ENCODE data around the gene PLAA. TPM values are rescaled to one million over a fixed set of nuclear protein-coding genes. Genes with fewer than 3 reads are reported as not detected.
"Not testable (repeated sequence)": the region's sequence is repeated elsewhere in the genome, so short reads cannot be mapped to it uniquely, and the experiment has no call there.

The PLAA gene
- total and polyA plus RNA-seq, 3 donors from 2014 or later, result 41.4 to 44.2 (median 42.6) TPM

- 98 to 100% methylated on average over 3 of the region's 3 CpGs for WGBS, 2 donors
- intact Hi-C loops (cut with DNase I; ENCODE audit: low total_unique reads), result no loop called here
- H3K27ac ChIP-seq, result no peak overlapping the region
- H3K9me3 ChIP-seq, result no peaks in the 10 kb centered on the region
- H3K27me3 ChIP-seq, result no peaks in the 10 kb centered on the region
- no peaks in the 10 kb centered on the region for H3K4me1 ChIP-seq
- DNase-seq, result no peak
- TF ChIP-seq POLR2A (IDR thresholded peaks at IDR 0.05) (no peak), CTCF (IDR thresholded peaks at IDR 0.05) (no peak)
- no peak overlapping the region for H3K4me3 ChIP-seq
- H3K36me3 ChIP-seq (ENCODE audit: low read depth, missing control alignments), result no peaks in the 10 kb centered on the region
Measured at GRCh38 chr9:26882154-26882553, 64.9 kb downstream of the PLAA start.

DNA sequence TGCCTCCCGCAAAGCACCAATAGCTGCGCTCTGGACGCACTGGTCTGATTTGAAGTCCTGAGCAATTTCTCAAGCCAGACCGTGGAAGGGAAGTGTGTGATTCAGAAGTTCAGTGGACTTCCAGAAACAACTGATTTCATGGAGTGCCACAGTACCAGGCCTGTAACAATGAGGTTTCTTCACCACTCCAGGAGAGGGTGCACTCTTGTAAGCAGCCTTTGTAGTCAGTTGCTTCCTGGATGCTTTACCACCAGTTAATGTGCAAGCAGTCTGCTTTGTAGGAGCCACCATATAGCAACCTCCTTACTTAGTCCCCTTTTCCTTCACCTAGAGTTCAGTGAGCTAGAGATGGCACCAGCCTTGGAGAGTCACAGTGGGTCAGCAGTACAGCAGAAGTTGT, 66.8 kb downstream of the PLAA start:
- no peaks in the 10 kb centered on the region for H3K36me3 ChIP-seq (ENCODE audit: low read depth, missing control alignments)
- 94 to 95% methylated on average over 4 of the region's 4 CpGs for WGBS, 2 donors

GRCh38 chr9:26875155-26875554, 71.9 kb downstream of the PLAA start:
- H3K4me3 ChIP-seq; H3K27ac ChIP-seq; H3K36me3 ChIP-seq (ENCODE audit: low read depth, missing control alignments); H3K4me1 ChIP-seq; DNase-seq; H3K27me3 ChIP-seq; H3K9me3 ChIP-seq; intact Hi-C loops (cut with DNase I; ENCODE audit: low total_unique reads): not testable (repeated sequence)
- WGBS, 2 donors, result 90 to 95% methylated on average over 3 of the region's 3 CpGs

More for the DNA sequence above, 66.8 kb downstream of the PLAA start:
- H3K4me3 ChIP-seq, result no peak overlapping the region
- intact Hi-C loops (cut with DNase I; ENCODE audit: low total_unique reads), result no loop called here
- no peak overlapping the region for H3K27ac ChIP-seq
- no peaks in the 10 kb centered on the region for H3K4me1 ChIP-seq
- H3K27me3 ChIP-seq, result no peaks in the 10 kb centered on the region
- H3K9me3 ChIP-seq, result no peaks in the 10 kb centered on the region
- TF ChIP-seq CTCF (IDR thresholded peaks at IDR 0.05) (no peak), POLR2A (IDR thresholded peaks at IDR 0.05) (no peak)
- no peak for DNase-seq

- H3K9me3 ChIP-seq, result no peaks in the 10 kb centered on the region
- H3K27me3 ChIP-seq, result no peaks in the 10 kb centered on the region
- H3K4me1 ChIP-seq, result no peaks in the 10 kb centered on the region
- TF ChIP-seq POLR2A (IDR thresholded peaks at IDR 0.05), result no peak
- TF ChIP-seq CTCF (IDR thresholded peaks at IDR 0.05), result no peak
- intact Hi-C loops (cut with DNase I; ENCODE audit: low total_unique reads), result no loop called here
- no peaks in the 10 kb centered on the region for H3K36me3 ChIP-seq (ENCODE audit: low read depth, missing control alignments)
- no peak overlapping the region for H3K4me3 ChIP-seq
- no peak overlapping the region for H3K27ac ChIP-seq
- DNase-seq, result no peak
- WGBS, 2 donors, result 86 to 91% methylated on average over 8 of the region's 8 CpGs
Measured at GRCh38 chr9:26870292-26870691, 76.8 kb downstream of the PLAA start.

DNA sequence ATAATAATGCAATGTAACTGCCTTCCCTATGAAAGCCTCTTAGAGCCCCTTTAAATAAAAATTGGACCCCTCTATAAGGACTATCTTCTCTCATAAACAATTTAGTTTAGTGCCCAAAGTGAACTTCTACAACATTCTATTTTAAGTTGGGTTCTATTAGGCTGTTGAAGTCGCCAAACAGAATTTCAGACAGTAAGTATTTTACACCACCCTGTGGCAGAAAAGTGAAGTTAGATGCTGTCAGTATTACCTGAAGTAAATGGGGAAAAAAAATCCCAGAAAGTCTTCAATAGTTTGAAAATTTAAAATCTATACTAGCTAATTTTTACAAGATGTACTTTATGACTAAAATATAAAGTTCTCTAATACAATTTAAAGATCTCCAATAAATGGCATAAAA, 84.0 kb downstream of the PLAA start:
- DNase-seq, result no peak
- H3K4me3 ChIP-seq, result no peak overlapping the region
- H3K27ac ChIP-seq, result no peak overlapping the region
- intact Hi-C loops (cut with DNase I; ENCODE audit: low total_unique reads), result no loop called here
- TF ChIP-seq CTCF (IDR thresholded peaks at IDR 0.05), result peak in 1 of 3 experiments; percentile 21
- no peak for TF ChIP-seq POLR2A (IDR thresholded peaks at IDR 0.05)
- H3K9me3 ChIP-seq, result no peaks in the 10 kb centered on the region
- H3K4me1 ChIP-seq, result no peaks in the 10 kb centered on the region
- 39 to 59% methylated on average over 1 of the region's 1 CpG for WGBS, 2 donors
- no peaks in the 10 kb centered on the region for H3K36me3 ChIP-seq (ENCODE audit: low read depth, missing control alignments)
- H3K27me3 ChIP-seq, result no peaks in the 10 kb centered on the region
